Measurements from ENCODE around the gene IMP3.

GRCh38 chr15:75672646-75673425 is 32.8 kb upstream of the IMP3 start:
- TF ChIP-seq CTCF (IDR thresholded peaks at IDR 0.05), result no peak
- TF ChIP-seq POLR2A (IDR thresholded peaks at IDR 0.05), result no peak
